Measurements from ENCODE around the gene TCF7L1.

TCF7L1 gene

DNA sequence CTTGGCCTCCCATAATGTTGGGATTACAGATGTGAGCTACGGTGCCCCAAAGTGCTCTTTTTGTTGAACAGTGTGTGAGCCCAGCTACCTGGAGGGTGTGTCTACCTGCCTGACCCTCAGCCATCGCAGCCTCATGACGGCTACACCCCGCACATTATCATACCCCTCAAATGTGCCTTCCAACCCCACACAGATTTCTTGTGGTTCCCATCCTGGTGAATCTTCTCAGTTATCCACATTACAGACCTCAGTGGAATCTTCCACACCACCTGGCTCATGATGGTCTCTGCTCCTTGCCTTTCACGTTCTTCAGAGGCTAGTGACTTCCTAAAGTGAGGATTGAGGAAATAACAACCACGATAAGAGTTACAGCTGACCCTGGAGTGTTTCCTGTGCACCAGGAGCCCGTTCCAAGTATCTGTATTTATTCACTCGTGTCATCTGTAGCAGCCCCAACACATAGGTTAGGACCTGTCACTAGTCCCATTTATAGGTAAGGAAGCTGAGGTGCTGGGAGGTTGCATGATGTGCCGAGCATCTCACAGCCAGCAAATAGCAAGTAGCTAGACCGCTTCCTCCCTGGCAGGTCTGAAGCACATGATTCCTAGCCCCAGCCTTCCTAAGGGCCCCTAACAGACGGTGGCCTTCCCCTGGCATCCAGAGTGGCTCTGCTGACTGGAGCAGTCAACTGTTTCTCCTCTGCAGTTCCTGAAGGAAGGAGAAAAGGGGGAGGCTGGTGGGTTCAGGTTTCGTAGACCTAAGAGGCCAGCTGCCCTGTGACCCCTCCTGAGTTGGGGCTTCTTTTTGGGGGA, 47.3 kb downstream of the TCF7L1 start:
- Histone ChIP-seq H3K36me3 (ENCODE audit: control insufficient read depth in 5 of 5, insufficient read depth in 5 of 5, low read length in 5 of 5) (no peaks in the 10 kb centered on the region), H3K9ac (ENCODE audit: low read length in 5 of 5) (peak overlapping the region in 1 of 5 donors; percentile 17), H3K4me3 (ENCODE audit: low read depth in 1 of 5, low read length in 5 of 5) (no peak overlapping the region), H3K27ac (ENCODE audit: low read depth, low read length) (peak overlapping the region; percentile 0), H3K9me3 (ENCODE audit: control insufficient read depth in 5 of 5, low read length in 5 of 5) (no peaks in the 10 kb centered on the region), H3K4me1 (ENCODE audit: control insufficient read depth in 5 of 5, insufficient read depth in 5 of 5, low read length in 5 of 5) (peaks cover 11 to 55% (median 39%) of the 10 kb centered on the region in 5 donors), H3K27me3 (ENCODE audit: control insufficient read depth in 5 of 5, insufficient read depth in 4 of 5, low read length in 5 of 5) (no peaks in the 10 kb centered on the region)

- Histone ChIP-seq H3K4me1 (ENCODE audit: control insufficient read depth in 5 of 5, insufficient read depth in 5 of 5, low read length in 5 of 5) (peaks cover 9 to 49% (median 33%) of the 10 kb centered on the region in 5 donors), H3K9ac (ENCODE audit: low read length in 5 of 5) (peak overlapping the region in 1 of 5 donors; percentile 17), H3K27ac (ENCODE audit: low read depth, low read length) (peak overlapping the region; percentile 0), H3K27me3 (ENCODE audit: control insufficient read depth in 5 of 5, insufficient read depth in 4 of 5, low read length in 5 of 5) (no peaks in the 10 kb centered on the region), H3K36me3 (ENCODE audit: control insufficient read depth in 5 of 5, insufficient read depth in 5 of 5, low read length in 5 of 5) (no peaks in the 10 kb centered on the region), H3K4me3 (ENCODE audit: low read depth in 1 of 5, low read length in 5 of 5) (no peak overlapping the region), H3K9me3 (ENCODE audit: control insufficient read depth in 5 of 5, low read length in 5 of 5) (no peaks in the 10 kb centered on the region)
These were observed 48.0 kb downstream of the TCF7L1 start for GRCh38 chr2:85181134-85181631.

DNA sequence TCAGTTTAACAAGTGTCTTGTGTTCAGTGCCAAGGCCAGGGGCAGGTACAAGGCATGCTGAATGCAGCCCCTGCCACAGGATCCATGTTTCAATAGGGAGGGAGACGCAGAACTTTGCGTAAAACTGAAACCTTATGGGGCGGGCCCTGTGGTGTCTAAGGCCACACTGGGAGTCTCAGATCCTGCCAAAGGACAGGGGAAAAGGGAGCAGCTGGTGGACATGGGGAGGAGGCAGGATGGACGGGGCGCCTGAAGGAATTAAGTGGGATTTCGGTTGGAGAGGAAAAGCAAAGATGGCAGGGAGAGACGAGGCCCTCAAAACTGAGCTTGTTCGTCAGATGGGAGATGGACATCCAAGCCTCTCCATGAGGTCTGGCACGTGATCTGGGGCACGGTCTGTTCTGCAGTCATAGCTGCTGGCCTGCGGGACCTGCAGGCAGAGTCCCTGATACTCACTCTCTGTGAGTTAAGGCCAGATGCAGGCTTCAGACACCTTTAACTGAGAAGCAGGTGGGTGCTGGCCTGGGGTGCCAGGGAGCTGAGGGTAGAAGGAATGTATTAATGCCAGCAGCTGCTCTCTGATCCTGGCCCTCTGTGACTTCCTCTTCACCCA, 48.8 kb downstream of the TCF7L1 start:
- no peaks in the 10 kb centered on the region for H3K36me3 ChIP-seq (ENCODE audit: control insufficient read depth in 5 of 5, insufficient read depth in 5 of 5, low read length in 5 of 5)
- no peaks in the 10 kb centered on the region for H3K27me3 ChIP-seq (ENCODE audit: control insufficient read depth in 5 of 5, insufficient read depth in 4 of 5, low read length in 5 of 5)
- no peak overlapping the region for H3K4me3 ChIP-seq (ENCODE audit: low read depth in 1 of 5, low read length in 5 of 5)
- H3K9ac ChIP-seq (ENCODE audit: low read length in 5 of 5) = no peak overlapping the region
- no peak overlapping the region for H3K27ac ChIP-seq (ENCODE audit: low read depth, low read length)
- H3K4me1 ChIP-seq (ENCODE audit: control insufficient read depth in 5 of 5, insufficient read depth in 5 of 5, low read length in 5 of 5) = peaks cover 9 to 45% (median 30%) of the 10 kb centered on the region in 5 donors
- H3K9me3 ChIP-seq (ENCODE audit: control insufficient read depth in 5 of 5, low read length in 5 of 5) = no peaks in the 10 kb centered on the region

GRCh38 chr2:85183076-85183475, 49.9 kb downstream of the TCF7L1 start:
- no peaks in the 10 kb centered on the region for H3K9me3 ChIP-seq (ENCODE audit: control insufficient read depth in 5 of 5, low read length in 5 of 5)
- no peaks in the 10 kb centered on the region for H3K36me3 ChIP-seq (ENCODE audit: control insufficient read depth in 5 of 5, insufficient read depth in 5 of 5, low read length in 5 of 5)
- no peak overlapping the region for H3K27ac ChIP-seq (ENCODE audit: low read depth, low read length)
- no peak overlapping the region for H3K9ac ChIP-seq (ENCODE audit: low read length in 5 of 5)
- no peaks in the 10 kb centered on the region for H3K27me3 ChIP-seq (ENCODE audit: control insufficient read depth in 5 of 5, insufficient read depth in 4 of 5, low read length in 5 of 5)
- H3K4me3 ChIP-seq (ENCODE audit: low read depth in 1 of 5, low read length in 5 of 5) = no peak overlapping the region
- H3K4me1 ChIP-seq (ENCODE audit: control insufficient read depth in 5 of 5, insufficient read depth in 5 of 5, low read length in 5 of 5) = peaks cover 9 to 38% (median 27%) of the 10 kb centered on the region in 5 donors

GRCh38 chr2:85183479-85183878, 50.3 kb downstream of the TCF7L1 start:
- Histone ChIP-seq H3K27ac (ENCODE audit: low read depth, low read length) (no peak overlapping the region), H3K4me1 (ENCODE audit: control insufficient read depth in 5 of 5, insufficient read depth in 5 of 5, low read length in 5 of 5) (peaks cover 9 to 36% (median 27%) of the 10 kb centered on the region in 5 donors), H3K9ac (ENCODE audit: low read length in 5 of 5) (no peak overlapping the region)

DNA sequence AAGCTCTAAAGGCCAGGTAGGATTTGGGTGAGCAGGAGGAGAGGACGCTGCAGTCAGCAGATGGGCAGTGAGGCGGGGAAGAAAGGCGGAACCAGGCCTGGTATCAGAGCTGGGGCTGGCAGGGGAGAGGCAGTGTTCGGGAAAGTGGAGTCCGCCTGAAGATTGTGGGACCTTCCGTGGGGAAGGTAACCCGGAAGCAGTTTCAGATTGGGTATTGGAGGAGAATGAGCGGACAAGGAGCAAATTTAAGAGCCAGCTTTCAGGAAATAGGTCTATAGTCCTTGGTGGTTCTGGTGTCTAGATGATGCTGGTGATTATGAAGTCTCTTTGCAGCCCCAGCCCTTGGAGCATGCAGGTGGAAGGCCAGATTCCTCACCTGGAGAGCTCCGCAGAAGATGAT, 51.0 kb downstream of the TCF7L1 start:
- Histone ChIP-seq H3K9ac (ENCODE audit: low read length in 5 of 5) (no peak overlapping the region), H3K4me1 (ENCODE audit: control insufficient read depth in 5 of 5, insufficient read depth in 5 of 5, low read length in 5 of 5) (peaks cover 5 to 33% (median 26%) of the 10 kb centered on the region in 5 donors), H3K27ac (ENCODE audit: low read depth, low read length) (no peak overlapping the region), H3K4me3 (ENCODE audit: low read depth in 1 of 5, low read length in 5 of 5) (no peak overlapping the region), H3K9me3 (ENCODE audit: control insufficient read depth in 5 of 5, low read length in 5 of 5) (no peaks in the 10 kb centered on the region), H3K27me3 (ENCODE audit: control insufficient read depth in 5 of 5, insufficient read depth in 4 of 5, low read length in 5 of 5) (no peaks in the 10 kb centered on the region), H3K36me3 (ENCODE audit: control insufficient read depth in 5 of 5, insufficient read depth in 5 of 5, low read length in 5 of 5) (no peaks in the 10 kb centered on the region)

More at GRCh38 chr2:85183479-85183878, 50.3 kb downstream of the TCF7L1 start:
- Histone ChIP-seq H3K27me3 (ENCODE audit: control insufficient read depth in 5 of 5, insufficient read depth in 4 of 5, low read length in 5 of 5) (no peaks in the 10 kb centered on the region), H3K4me3 (ENCODE audit: low read depth in 1 of 5, low read length in 5 of 5) (no peak overlapping the region), H3K9me3 (ENCODE audit: control insufficient read depth in 5 of 5, low read length in 5 of 5) (no peaks in the 10 kb centered on the region), H3K36me3 (ENCODE audit: control insufficient read depth in 5 of 5, insufficient read depth in 5 of 5, low read length in 5 of 5) (no peaks in the 10 kb centered on the region)

DNA sequence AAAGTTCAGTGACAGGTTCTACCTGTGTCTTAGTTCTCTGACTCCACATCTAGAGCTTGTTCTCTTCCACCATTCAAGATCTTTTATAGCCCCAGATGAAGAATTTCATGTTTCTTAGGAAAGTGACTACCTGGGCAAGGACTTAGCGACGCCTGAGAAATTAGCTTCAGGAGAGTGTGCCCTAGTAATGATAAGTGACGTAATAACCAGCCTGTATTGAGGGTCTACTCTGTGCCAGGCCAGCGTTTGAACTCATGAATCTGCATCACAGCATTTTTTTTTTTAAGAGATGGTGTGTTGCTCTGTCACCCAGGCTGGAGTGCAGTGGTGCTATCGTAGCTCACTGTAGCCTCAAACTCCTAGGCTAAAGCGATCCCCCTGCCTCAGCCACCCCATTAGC, 51.8 kb downstream of the TCF7L1 start:
- Histone ChIP-seq H3K4me3 (ENCODE audit: low read depth in 1 of 5, low read length in 5 of 5) (no peak overlapping the region), H3K36me3 (ENCODE audit: control insufficient read depth in 5 of 5, insufficient read depth in 5 of 5, low read length in 5 of 5) (no peaks in the 10 kb centered on the region), H3K9me3 (ENCODE audit: control insufficient read depth in 5 of 5, low read length in 5 of 5) (no peaks in the 10 kb centered on the region), H3K27me3 (ENCODE audit: control insufficient read depth in 5 of 5, insufficient read depth in 4 of 5, low read length in 5 of 5) (no peaks in the 10 kb centered on the region), H3K9ac (ENCODE audit: low read length in 5 of 5) (no peak overlapping the region), H3K4me1 (ENCODE audit: control insufficient read depth in 5 of 5, insufficient read depth in 5 of 5, low read length in 5 of 5) (peaks cover 5 to 26% (median 19%) of the 10 kb centered on the region in 5 donors), H3K27ac (ENCODE audit: low read depth, low read length) (no peak overlapping the region)

DNA sequence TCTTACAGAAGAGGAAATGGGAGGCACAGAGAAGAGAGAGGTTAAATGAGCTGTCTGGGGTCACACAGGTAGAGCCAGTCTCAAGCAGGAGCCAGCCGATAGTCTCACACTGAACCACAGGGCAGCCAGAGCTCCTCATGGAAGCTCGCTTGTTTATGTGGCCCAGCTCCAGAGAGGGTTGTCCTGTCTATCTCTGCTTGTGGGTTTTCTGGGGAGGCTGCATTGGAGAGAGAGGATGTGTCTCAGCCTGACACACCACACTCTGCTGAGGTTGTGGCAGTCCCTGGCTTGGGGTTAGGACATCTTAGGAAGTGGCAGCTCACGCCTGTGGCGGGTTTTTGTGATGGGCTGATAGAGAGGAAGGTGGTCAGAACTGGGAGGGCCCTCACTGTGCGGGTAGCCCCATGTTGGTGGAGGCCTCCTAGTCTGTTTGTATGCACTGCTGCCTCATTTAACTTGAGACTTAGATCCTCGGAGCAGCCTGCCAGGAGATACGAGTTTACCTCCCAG, 52.3 kb downstream of the TCF7L1 start:
- H3K36me3 ChIP-seq (ENCODE audit: control insufficient read depth in 5 of 5, insufficient read depth in 5 of 5, low read length in 5 of 5) = no peaks in the 10 kb centered on the region
- H3K9ac ChIP-seq (ENCODE audit: low read length in 5 of 5) = no peak overlapping the region
- H3K9me3 ChIP-seq (ENCODE audit: control insufficient read depth in 5 of 5, low read length in 5 of 5) = no peaks in the 10 kb centered on the region
- no peak overlapping the region for H3K4me3 ChIP-seq (ENCODE audit: low read depth in 1 of 5, low read length in 5 of 5)
- H3K27me3 ChIP-seq (ENCODE audit: control insufficient read depth in 5 of 5, insufficient read depth in 4 of 5, low read length in 5 of 5) = no peaks in the 10 kb centered on the region
- peaks cover 5 to 21% (median 14%) of the 10 kb centered on the region in 5 donors for H3K4me1 ChIP-seq (ENCODE audit: control insufficient read depth in 5 of 5, insufficient read depth in 5 of 5, low read length in 5 of 5)
- no peak overlapping the region for H3K27ac ChIP-seq (ENCODE audit: low read depth, low read length)

GRCh38 chr2:85187069-85187468, 53.9 kb downstream of the TCF7L1 start:
- no peak overlapping the region for H3K9ac ChIP-seq (ENCODE audit: low read length in 5 of 5)
- no peaks in the 10 kb centered on the region for H3K36me3 ChIP-seq (ENCODE audit: control insufficient read depth in 5 of 5, insufficient read depth in 5 of 5, low read length in 5 of 5)
- peaks cover 0 to 7% (median 0%) of the 10 kb centered on the region in 5 donors for H3K4me1 ChIP-seq (ENCODE audit: control insufficient read depth in 5 of 5, insufficient read depth in 5 of 5, low read length in 5 of 5)
- H3K4me3 ChIP-seq (ENCODE audit: low read depth in 1 of 5, low read length in 5 of 5) = no peak overlapping the region
- H3K27ac ChIP-seq (ENCODE audit: low read depth, low read length) = no peak overlapping the region
- no peaks in the 10 kb centered on the region for H3K9me3 ChIP-seq (ENCODE audit: control insufficient read depth in 5 of 5, low read length in 5 of 5)
- no peaks in the 10 kb centered on the region for H3K27me3 ChIP-seq (ENCODE audit: control insufficient read depth in 5 of 5, insufficient read depth in 4 of 5, low read length in 5 of 5)

- Histone ChIP-seq H3K4me1 (ENCODE audit: control insufficient read depth in 5 of 5, insufficient read depth in 5 of 5, low read length in 5 of 5) (peaks cover 0 to 7% (median 0%) of the 10 kb centered on the region in 5 donors), H3K27ac (ENCODE audit: low read depth, low read length) (no peak overlapping the region), H3K27me3 (ENCODE audit: control insufficient read depth in 5 of 5, insufficient read depth in 4 of 5, low read length in 5 of 5) (no peaks in the 10 kb centered on the region), H3K9ac (ENCODE audit: low read length in 5 of 5) (no peak overlapping the region), H3K9me3 (ENCODE audit: control insufficient read depth in 5 of 5, low read length in 5 of 5) (no peaks in the 10 kb centered on the region), H3K4me3 (ENCODE audit: low read depth in 1 of 5, low read length in 5 of 5) (no peak overlapping the region), H3K36me3 (ENCODE audit: control insufficient read depth in 5 of 5, insufficient read depth in 5 of 5, low read length in 5 of 5) (peaks cover 0 to 4% (median 2%) of the 10 kb centered on the region in 5 donors)
These were observed 55.7 kb downstream of the TCF7L1 start for GRCh38 chr2:85188852-85189251.
